Fibroblast of the aortic adventitia (primary cell): ENCODE data around the gene SOD3. TPM values are rescaled to one million over a fixed set of nuclear protein-coding genes. Genes with fewer than 3 reads are reported as not detected.
A peak's percentile ranks its signal among the peaks of the same experiment; 100 is the strongest.

Source experiments
- DNase-seq: peaks from one replicate; pipeline ENCODE4 v3.0.0-alpha.2; 2010; ENCODE audit warnings: low read depth
- H3K4me3 ChIP-seq: 2 replicates; pipeline ENCODE4 v1.5.1; 2011; ENCODE audit warnings: low read depth, mild to moderate bottlenecking, control low read depth, low read length, moderate library complexity
- total RNA-seq: library from RNA; depleted of rRNA; stranded (reverse); fragments of >200 nt; gene quantifications from 2 replicates; pipeline ENCODE4 v1.2.3, GENCODE V29; 2012; ENCODE audit warnings: low replicate concordance
- TF ChIP-seq, protein P1 (sequence below): IDR thresholded peaks from 2 replicates; pipeline ENCODE4 v1.5.1; 2011; ENCODE audit warnings: mild to moderate bottlenecking, low read length, control low read depth, inconsistent platforms; ENCODE audit not compliant: insufficient read depth

SOD3 gene
- total RNA-seq, 1 donor = 75.2 TPM

DNA sequence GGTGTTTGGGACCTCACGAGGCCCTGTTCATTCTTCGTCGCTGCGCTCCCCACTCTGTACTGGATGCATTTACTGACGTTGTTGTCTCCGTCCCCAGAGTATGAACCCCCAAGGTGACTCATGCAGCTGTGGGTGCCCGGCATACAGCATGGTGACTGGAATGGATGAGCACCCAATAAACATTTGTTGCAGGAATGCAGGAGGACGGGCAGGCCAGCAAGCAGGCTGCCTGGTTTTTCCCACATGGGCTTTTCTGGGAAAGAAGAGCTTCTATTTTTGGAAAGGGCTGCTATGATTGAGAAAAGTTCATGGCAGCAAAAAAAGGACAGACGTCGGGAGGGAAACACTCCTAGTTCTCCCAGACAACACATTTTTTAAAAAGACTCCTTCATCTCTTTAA, 893 bp upstream of the SOD3 start:
- TF ChIP-seq, protein P1, sequence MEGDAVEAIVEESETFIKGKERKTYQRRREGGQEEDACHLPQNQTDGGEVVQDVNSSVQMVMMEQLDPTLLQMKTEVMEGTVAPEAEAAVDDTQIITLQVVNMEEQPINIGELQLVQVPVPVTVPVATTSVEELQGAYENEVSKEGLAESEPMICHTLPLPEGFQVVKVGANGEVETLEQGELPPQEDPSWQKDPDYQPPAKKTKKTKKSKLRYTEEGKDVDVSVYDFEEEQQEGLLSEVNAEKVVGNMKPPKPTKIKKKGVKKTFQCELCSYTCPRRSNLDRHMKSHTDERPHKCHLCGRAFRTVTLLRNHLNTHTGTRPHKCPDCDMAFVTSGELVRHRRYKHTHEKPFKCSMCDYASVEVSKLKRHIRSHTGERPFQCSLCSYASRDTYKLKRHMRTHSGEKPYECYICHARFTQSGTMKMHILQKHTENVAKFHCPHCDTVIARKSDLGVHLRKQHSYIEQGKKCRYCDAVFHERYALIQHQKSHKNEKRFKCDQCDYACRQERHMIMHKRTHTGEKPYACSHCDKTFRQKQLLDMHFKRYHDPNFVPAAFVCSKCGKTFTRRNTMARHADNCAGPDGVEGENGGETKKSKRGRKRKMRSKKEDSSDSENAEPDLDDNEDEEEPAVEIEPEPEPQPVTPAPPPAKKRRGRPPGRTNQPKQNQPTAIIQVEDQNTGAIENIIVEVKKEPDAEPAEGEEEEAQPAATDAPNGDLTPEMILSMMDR = no peak
- H3K4me3 ChIP-seq = no peak overlapping the region
- DNase-seq = peak; percentile 79

DNA sequence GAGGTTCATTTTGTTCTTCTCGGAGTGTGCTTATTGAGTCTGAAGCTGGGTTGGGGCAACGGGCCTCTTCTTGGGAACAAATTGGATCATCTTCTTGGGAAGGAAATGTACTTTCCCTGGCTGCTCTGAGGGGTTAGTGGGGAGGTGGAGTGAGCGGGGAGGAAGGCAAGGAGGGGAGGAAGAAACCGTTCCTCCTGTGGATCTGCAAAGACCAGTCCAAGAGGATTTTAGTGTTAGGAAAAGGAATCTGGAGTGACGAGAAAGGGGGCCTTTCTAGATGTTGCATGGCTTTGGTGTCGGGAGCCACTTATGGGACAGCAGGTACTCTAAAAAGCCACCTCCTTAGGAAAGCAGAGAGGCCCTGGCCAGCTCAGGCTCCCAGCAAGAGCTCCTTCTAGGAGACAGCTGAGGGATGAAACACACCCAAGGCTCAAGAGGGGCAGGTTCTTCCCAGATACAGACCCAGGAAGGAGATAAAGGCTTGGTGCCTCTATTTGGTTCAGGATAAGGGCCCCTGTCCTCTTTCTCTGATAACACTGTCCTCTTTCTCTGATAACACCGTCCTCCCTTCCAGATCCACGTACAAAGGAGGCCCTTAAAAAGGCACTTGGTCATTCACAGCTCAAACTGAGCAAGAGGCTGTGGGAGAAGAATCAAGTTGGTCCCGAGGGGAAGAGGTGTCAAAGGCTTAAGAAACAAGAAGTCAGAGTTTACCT, 451 bp downstream of the SOD3 start:
- DNase-seq = peak; percentile 23
- TF ChIP-seq, protein P1 = no peak

DNA sequence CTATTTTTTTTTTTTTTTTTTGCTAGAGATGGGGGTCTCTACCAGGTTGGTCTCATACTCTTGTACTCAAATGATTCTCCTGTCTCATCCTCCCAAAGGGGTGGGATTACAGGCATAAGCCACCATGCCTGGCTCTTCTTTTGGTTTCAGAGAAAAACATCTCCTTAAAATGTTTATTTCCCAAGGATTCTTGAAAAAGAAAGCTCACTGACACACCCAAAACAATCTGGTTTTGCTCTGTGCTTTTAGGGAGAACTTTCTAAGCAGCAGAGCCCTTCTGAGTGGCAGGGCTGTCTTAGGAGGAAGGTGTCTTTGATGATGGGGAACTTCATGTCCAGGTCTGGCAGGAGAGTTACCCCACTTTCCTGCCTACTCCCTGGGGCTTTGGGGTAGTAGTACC, 1.2 kb downstream of the SOD3 start:
- H3K4me3 ChIP-seq = peak overlapping the region; percentile 11
- peak; percentile 22 for DNase-seq
- TF ChIP-seq, protein P1 = no peak

More for the DNA sequence above, 451 bp downstream of the SOD3 start:
- H3K4me3 ChIP-seq = peak overlapping the region; percentile 63

DNA sequence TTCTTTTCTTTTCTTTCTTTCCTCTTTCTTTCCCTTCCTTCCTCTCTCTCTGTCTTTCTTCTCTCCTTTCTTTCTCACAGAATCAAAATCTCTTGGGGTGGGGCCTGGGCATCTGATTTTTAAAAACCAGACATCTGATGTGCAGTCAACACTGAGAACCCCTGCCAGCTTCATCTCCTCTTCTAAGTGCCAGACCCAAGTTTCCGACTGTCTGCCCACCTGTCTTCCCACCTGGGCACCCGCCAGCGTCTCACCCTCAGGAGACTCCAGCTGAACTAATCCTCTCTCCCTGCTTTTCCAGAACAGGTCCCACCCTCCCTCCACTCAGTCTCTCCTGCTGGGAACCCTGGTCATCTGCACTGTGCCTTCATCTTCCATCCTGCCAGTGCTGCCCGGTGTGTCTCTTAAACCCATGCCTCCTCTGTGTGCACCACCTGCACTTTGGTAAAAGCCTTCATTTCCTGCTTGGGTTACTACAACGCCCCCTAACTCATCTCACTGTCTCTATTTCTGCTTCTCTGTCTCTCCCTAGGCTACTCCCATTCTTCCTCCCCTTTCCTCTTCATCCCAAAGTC, 2.8 kb downstream of the SOD3 start:
- TF ChIP-seq, protein P1 = no peak
- DNase-seq = no peak
- no peak overlapping the region for H3K4me3 ChIP-seq

DNA sequence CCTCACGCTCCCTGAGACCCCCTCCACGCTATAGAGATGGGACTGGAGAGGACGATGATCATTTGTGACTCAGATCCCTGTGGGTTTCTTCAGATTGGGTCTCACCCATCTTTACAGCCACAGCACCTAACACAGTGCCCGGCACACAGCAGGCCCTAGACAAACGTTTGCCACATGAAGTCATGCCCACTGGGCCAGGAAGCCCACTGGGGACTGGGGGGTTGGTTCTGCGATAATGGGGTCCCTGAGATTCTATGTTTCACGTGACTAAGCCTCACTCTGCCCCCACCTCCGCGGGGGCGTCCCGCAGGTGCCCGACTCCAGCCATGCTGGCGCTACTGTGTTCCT, 3.8 kb downstream of the SOD3 start:
- no peak overlapping the region for H3K4me3 ChIP-seq
- TF ChIP-seq, protein P1 = no peak
- DNase-seq = no peak

DNA sequence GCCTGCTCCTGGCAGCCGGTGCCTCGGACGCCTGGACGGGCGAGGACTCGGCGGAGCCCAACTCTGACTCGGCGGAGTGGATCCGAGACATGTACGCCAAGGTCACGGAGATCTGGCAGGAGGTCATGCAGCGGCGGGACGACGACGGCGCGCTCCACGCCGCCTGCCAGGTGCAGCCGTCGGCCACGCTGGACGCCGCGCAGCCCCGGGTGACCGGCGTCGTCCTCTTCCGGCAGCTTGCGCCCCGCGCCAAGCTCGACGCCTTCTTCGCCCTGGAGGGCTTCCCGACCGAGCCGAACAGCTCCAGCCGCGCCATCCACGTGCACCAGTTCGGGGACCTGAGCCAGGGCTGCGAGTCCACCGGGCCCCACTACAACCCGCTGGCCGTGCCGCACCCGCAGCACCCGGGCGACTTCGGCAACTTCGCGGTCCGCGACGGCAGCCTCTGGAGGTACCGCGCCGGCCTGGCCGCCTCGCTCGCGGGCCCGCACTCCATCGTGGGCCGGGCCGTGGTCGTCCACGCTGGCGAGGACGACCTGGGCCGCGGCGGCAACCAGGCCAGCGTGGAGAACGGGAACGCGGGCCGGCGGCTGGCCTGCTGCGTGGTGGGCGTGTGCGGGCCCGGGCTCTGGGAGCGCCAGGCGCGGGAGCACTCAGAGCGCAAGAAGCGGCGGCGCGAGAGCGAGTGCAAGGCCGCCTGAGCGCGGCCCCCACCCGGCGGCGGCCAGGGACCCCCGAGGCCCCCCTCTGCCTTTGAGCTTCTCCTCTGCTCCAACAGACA, 4.4 kb downstream of the SOD3 start:
- no peak for DNase-seq
- no peak overlapping the region for H3K4me3 ChIP-seq
- TF ChIP-seq, protein P1 = no peak
